Stimulated activated CD4-positive, alpha-beta T cell treated with anti-CD3 and anti-CD28 coated beads, Interleukin-12 subunit alpha, Interleukin-12 subunit beta, amount 100 ng/mL, for 48 hours (primary cell): ENCODE data around the gene CASZ1.

Source experiments
- DNase-seq, 3 donors: peaks; one replicate each; pipeline ENCODE4 v3.0.0-alpha.2; 2020; ENCODE audit warnings: low read depth in 2 of 3, low spot score in 1 of 3

Gene CASZ1

GRCh38 chr1:10639775-10640578 lies 156.5 kb downstream of the CASZ1 start:
- DNase-seq: no peak

GRCh38 chr1:10639011-10639774 lies 157.3 kb downstream of the CASZ1 start:
- no peak for DNase-seq

- no peak for DNase-seq
Observed at GRCh38 chr1:10638559-10639005, 157.9 kb downstream of the CASZ1 start.

- no peak for DNase-seq
Observed at GRCh38 chr1:10637834-10638558, 158.4 kb downstream of the CASZ1 start.

GRCh38 chr1:10637400-10637799 lies 159.0 kb downstream of the CASZ1 start:
- no peak for DNase-seq

- DNase-seq: no peak
Observed at GRCh38 chr1:10635992-10636391, 160.5 kb downstream of the CASZ1 start.

- DNase-seq: no peak
Observed at GRCh38 chr1:10635085-10635896, 161.2 kb downstream of the CASZ1 start.

GRCh38 chr1:10634428-10635084 lies 161.9 kb downstream of the CASZ1 start:
- no peak for DNase-seq

GRCh38 chr1:10634075-10634427 lies 162.4 kb downstream of the CASZ1 start:
- no peak for DNase-seq

- no peak for DNase-seq
Observed at GRCh38 chr1:10633416-10633815, 163.0 kb downstream of the CASZ1 start.

- DNase-seq: no peak
Observed at GRCh38 chr1:10632691-10633090, 163.8 kb downstream of the CASZ1 start.

GRCh38 chr1:10631811-10632593 lies 164.4 kb downstream of the CASZ1 start:
- no peak for DNase-seq

- DNase-seq: no peak
Observed at GRCh38 chr1:10631121-10631810, 165.2 kb downstream of the CASZ1 start.

GRCh38 chr1:10630661-10631120 lies 165.8 kb downstream of the CASZ1 start:
- no peak for DNase-seq

GRCh38 chr1:10629816-10630571 lies 166.5 kb downstream of the CASZ1 start:
- DNase-seq: no peak

GRCh38 chr1:10629091-10629815 lies 167.2 kb downstream of the CASZ1 start:
- DNase-seq: no peak

- DNase-seq: no peak
Observed at GRCh38 chr1:10628685-10629084, 167.8 kb downstream of the CASZ1 start.
